GM18502 (cell line): Measurements from ENCODE around the gene PEX6.
"Not testable (repeated sequence)": the region's sequence is repeated elsewhere in the genome, so short reads cannot be mapped to it uniquely, and the experiment has no call there.

Experiments
- ATAC-seq: cut with Tn5 transposase; IDR thresholded peaks from one replicate; pipeline ENCODE4 v1.9.1; 2021; ENCODE audit warnings: mild to moderate bottlenecking; ENCODE audit not compliant: unreplicated experiment, poor library complexity

PEX6 gene

GRCh38 chr6:42968783-42969182 lies 10.2 kb downstream of the PEX6 start:
- no peak for ATAC-seq

- no peak for ATAC-seq
Observed at GRCh38 chr6:42968126-42968701, 10.8 kb downstream of the PEX6 start.

- ATAC-seq: no peak
Observed at GRCh38 chr6:42967228-42967627, 11.8 kb downstream of the PEX6 start.

GRCh38 chr6:42966571-42966970 lies 12.4 kb downstream of the PEX6 start:
- ATAC-seq: no peak

GRCh38 chr6:42963855-42964605 lies 15.0 kb downstream of the PEX6 start:
- no peak for ATAC-seq

GRCh38 chr6:42963179-42963854 lies 15.7 kb downstream of the PEX6 start:
- ATAC-seq: no peak

- no peak for ATAC-seq
Observed at GRCh38 chr6:42962502-42963178, 16.3 kb downstream of the PEX6 start.

- ATAC-seq: no peak
Observed at GRCh38 chr6:42962096-42962495, 16.9 kb downstream of the PEX6 start.

GRCh38 chr6:42961020-42961470 lies 17.9 kb downstream of the PEX6 start:
- no peak for ATAC-seq

GRCh38 chr6:42960243-42961019 lies 18.6 kb downstream of the PEX6 start, which contains the start of gene GNMT:
TSS of gene GNMT (plus strand) at chr6:42960754. CDS start at chr6:42960768, 14 bp downstream.
- ATAC-seq: no peak

GRCh38 chr6:42959917-42960242 lies 19.1 kb downstream of the PEX6 start:
- ATAC-seq: no peak

- ATAC-seq: no peak
Observed at GRCh38 chr6:42958125-42958524, 20.9 kb downstream of the PEX6 start.

GRCh38 chr6:42954405-42954804 lies 24.6 kb downstream of the PEX6 start:
- ATAC-seq: not testable (repeated sequence)

- ATAC-seq: no peak
Observed at GRCh38 chr6:42952389-42952788, 26.6 kb downstream of the PEX6 start.

- no peak for ATAC-seq
Observed at GRCh38 chr6:42947950-42948349, 31.0 kb downstream of the PEX6 start.

- no peak for ATAC-seq
Observed at GRCh38 chr6:42942444-42942843, 36.5 kb downstream of the PEX6 start.

- not testable (repeated sequence) for ATAC-seq
Observed at GRCh38 chr6:42941356-42941755, 37.6 kb downstream of the PEX6 start.

- no peak for ATAC-seq
Observed at GRCh38 chr6:42940493-42941045, 38.4 kb downstream of the PEX6 start.

GRCh38 chr6:42939810-42940167 lies 39.2 kb downstream of the PEX6 start:
- no peak for ATAC-seq
